HEK293 (cell line): ENCODE data around the gene PRTN3.

ENCODE experiments used
- CTCF ChIA-PET: fragments of 350-600 bp; formaldehyde crosslinking; extraction: SDS; loops from one replicate; lab custom pipeline; 2021; ENCODE audit warnings: antibody characterized with exemption; lab: Yijun Ruan, JAX
- POLR2A ChIA-PET: fragments of 300-600 bp; formaldehyde crosslinking; extraction: SDS; loops from one replicate; lab custom pipeline; 2020; ENCODE audit warnings: antibody characterized with exemption, inconsistent platforms; lab: Yijun Ruan, JAX
- H3K27ac ChIP-seq: fragments of 200-500 bp; sonication (Bioruptor generic); 2 replicates; pipeline ENCODE4 v1.5.1; 2014; ENCODE audit warnings: low read depth, low read length, control low read depth, inconsistent platforms; ENCODE audit errors: extremely low read depth
- H3K36me3 ChIP-seq, 2 experiments: fragments of 200-500 bp in 1 of 2; sonication (Bioruptor generic) in 1 of 2; 1 replicate in 1 of 2; 2 replicates in 1 of 2; pipeline ENCODE4 v1.5.1; 2014 to 2017; ENCODE audit warnings: inconsistent platforms in 2 of 2, low read length in 2 of 2; ENCODE audit not compliant: control insufficient read depth in 2 of 2, insufficient read depth in 1 of 2
- H3K4me1 ChIP-seq: fragments of 200-500 bp; sonication (Bioruptor generic); 2 replicates; pipeline ENCODE4 v1.5.1; 2014; ENCODE audit warnings: mild to moderate bottlenecking, low read length, inconsistent platforms; ENCODE audit not compliant: control insufficient read depth, insufficient read depth
- H3K4me3 ChIP-seq: 2 replicates; pipeline ENCODE4 v1.5.1; 2011; ENCODE audit warnings: low read depth, mild to moderate bottlenecking, control low read depth, low read length, moderate library complexity
- H3K9me3 ChIP-seq: fragments of 200-500 bp; sonication (Bioruptor generic); 2 replicates; pipeline ENCODE4 v1.5.1; 2014; ENCODE audit warnings: low read depth, low read length, inconsistent platforms; ENCODE audit not compliant: control insufficient read depth, insufficient read depth
- GLIS1 ChIP-seq: fragments of 450-650 bp; formaldehyde crosslinking; IDR thresholded peaks from 2 replicates; pipeline ENCODE4 v1.5.1; 2016; ENCODE audit warnings: missing biosample characterization, missing genetic modification characterization
- GLIS2 ChIP-seq: fragments of 450-650 bp; formaldehyde crosslinking; IDR thresholded peaks from 2 replicates; pipeline ENCODE4 v1.5.1; 2016; ENCODE audit warnings: missing biosample characterization, missing genetic modification characterization
- HOXC10 ChIP-seq: sonication (generic); formaldehyde crosslinking; IDR thresholded peaks from 2 replicates; pipeline ENCODE4 v1.8.1; 2023; ENCODE audit warnings: mild to moderate bottlenecking, missing genetic modification reagents
- KLF8 ChIP-seq: fragments of 450-650 bp; formaldehyde crosslinking; IDR thresholded peaks from 2 replicates; pipeline ENCODE4 v1.5.1; 2016; ENCODE audit warnings: missing biosample characterization, missing genetic modification characterization
- ZFHX2 ChIP-seq: fragments of 450-650 bp; formaldehyde crosslinking; conservative IDR thresholded peaks from 2 replicates; pipeline ENCODE4 v1.5.1; 2016; ENCODE audit warnings: missing biosample characterization, missing genetic modification characterization
- ZFP37 ChIP-seq: fragments of 450-650 bp; formaldehyde crosslinking; IDR thresholded peaks from 2 replicates; pipeline ENCODE4 v1.5.1; 2016; ENCODE audit warnings: missing biosample characterization, missing genetic modification characterization
- ZNF24 ChIP-seq: fragments of 450-650 bp; formaldehyde crosslinking; IDR thresholded peaks from 2 replicates; pipeline ENCODE4 v1.5.1; 2016; ENCODE audit warnings: missing biosample characterization, missing genetic modification characterization
- ZNF341 ChIP-seq: fragments of 450-650 bp; formaldehyde crosslinking; IDR thresholded peaks from 2 replicates; pipeline ENCODE4; 2016; ENCODE audit warnings: low read depth, missing biosample characterization, missing genetic modification characterization
- ZNF513 ChIP-seq: fragments of 450-650 bp; IDR thresholded peaks from 2 replicates; pipeline ENCODE4 v1.5.1; 2018; ENCODE audit warnings: missing biosample characterization, missing genetic modification characterization
- TF ChIP-seq, protein P1 (sequence below): fragments of 450-650 bp; formaldehyde crosslinking; IDR thresholded peaks from 2 replicates; pipeline ENCODE4 v1.5.1; 2016; ENCODE audit warnings: missing biosample characterization, missing genetic modification characterization
- TF ChIP-seq, protein P2 (sequence below): fragments of 450-650 bp; formaldehyde crosslinking; IDR thresholded peaks from 2 replicates; pipeline ENCODE4 v1.5.0; 2017; ENCODE audit warnings: missing biosample characterization, missing genetic modification characterization, borderline replicate concordance
- TF ChIP-seq, protein P3 (sequence below): fragments of 450-650 bp; formaldehyde crosslinking; IDR thresholded peaks from 2 replicates; pipeline ENCODE4 v1.5.1; 2016; ENCODE audit warnings: missing biosample characterization, missing genetic modification characterization, borderline replicate concordance

The PRTN3 gene

DNA sequence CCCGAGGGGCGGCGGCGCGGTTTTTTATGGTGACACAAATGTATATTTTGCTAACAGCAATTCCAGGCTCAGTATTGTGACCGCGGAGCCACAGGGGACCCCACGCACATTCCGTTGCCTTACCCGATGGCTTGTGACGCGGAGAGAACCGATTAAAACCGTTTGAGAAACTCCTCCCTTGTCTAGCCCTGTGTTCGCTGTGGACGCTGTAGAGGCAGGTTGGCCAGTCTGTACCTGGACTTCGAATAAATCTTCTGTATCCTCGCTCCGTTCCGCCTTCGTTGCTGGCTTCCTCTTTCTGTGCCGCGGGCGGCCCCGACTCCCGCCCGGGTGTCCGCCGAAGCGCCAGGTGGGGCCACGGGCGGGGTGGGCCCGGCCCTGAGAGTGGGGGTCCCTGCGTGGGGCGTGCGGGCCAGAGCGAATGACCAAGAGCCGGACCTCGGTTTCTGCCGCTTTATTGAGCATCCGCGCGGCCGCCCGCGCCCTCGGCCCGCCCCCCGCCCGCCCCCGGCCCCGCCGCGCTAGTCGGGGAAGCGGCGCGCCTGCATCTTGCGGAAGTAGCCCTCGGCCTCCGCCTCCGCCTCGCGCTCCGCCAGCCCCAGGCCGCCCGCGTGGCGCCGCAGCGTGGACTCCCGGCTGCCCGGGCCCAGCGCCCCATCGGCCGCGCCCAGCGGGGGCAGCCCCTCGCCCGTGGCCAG is 28.6 kb upstream of the PRTN3 start:
- ChIA-PET POLR2A (no interaction called here), CTCF (interaction anchor here (0.6 kb wide), 1 partner anchor 41 kb away, joined by 3 read pairs; no protein-coding TSS in a partner anchor)
- TF ChIP-seq ZFHX2 (no peak), KLF8 (peak; percentile 38; the same call in 1 of the 2 replicates), GLIS1 (tag by site-specific recombination) (no peak), GLIS2 (tag by site-specific recombination) (no peak), ZNF341 (no peak)
- TF ChIP-seq, protein P1, sequence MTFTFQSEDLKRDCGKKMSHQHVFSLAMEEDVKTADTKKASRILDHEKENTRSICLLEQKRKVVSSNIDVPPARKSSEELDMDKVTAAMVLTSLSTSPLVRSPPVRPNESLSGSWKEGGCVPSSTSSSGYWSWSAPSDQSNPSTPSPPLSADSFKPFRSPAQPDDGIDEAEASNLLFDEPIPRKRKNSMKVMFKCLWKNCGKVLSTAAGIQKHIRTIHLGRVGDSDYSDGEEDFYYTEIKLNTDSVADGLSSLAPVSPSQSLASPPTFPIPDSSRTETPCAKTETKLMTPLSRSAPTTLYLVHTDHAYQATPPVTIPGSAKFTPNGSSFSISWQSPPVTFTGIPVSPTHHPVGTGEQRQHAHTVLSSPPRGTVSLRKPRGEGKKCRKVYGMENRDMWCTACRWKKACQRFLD (tag by site-specific recombination), result no peak
- no peak overlapping the region for H3K4me3 ChIP-seq
- H3K4me1 ChIP-seq, result no peaks in the 10 kb centered on the region
- H3K36me3 ChIP-seq, result peaks cover 33 to 60% of the 10 kb centered on the region in 2 experiments; a peak in 2 of 3 replicates
- no peaks in the 10 kb centered on the region for H3K9me3 ChIP-seq
- H3K27ac ChIP-seq, result no peak overlapping the region

- CTCF ChIA-PET, result interaction anchor here (0.6 kb wide), 1 partner anchor 42 kb away, joined by 3 read pairs; no protein-coding TSS in a partner anchor
- Histone ChIP-seq H3K9me3 (no peaks in the 10 kb centered on the region), H3K27ac (no peak overlapping the region), H3K4me3 (no peak overlapping the region), H3K4me1 (no peaks in the 10 kb centered on the region), H3K36me3 (peaks cover 27 to 54% of the 10 kb centered on the region in 2 experiments; a peak in 2 of 3 replicates)
- TF ChIP-seq, protein P2, sequence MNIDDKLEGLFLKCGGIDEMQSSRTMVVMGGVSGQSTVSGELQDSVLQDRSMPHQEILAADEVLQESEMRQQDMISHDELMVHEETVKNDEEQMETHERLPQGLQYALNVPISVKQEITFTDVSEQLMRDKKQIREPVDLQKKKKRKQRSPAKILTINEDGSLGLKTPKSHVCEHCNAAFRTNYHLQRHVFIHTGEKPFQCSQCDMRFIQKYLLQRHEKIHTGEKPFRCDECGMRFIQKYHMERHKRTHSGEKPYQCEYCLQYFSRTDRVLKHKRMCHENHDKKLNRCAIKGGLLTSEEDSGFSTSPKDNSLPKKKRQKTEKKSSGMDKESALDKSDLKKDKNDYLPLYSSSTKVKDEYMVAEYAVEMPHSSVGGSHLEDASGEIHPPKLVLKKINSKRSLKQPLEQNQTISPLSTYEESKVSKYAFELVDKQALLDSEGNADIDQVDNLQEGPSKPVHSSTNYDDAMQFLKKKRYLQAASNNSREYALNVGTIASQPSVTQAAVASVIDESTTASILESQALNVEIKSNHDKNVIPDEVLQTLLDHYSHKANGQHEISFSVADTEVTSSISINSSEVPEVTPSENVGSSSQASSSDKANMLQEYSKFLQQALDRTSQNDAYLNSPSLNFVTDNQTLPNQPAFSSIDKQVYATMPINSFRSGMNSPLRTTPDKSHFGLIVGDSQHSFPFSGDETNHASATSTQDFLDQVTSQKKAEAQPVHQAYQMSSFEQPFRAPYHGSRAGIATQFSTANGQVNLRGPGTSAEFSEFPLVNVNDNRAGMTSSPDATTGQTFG (tag by site-specific recombination), result no peak
- TF ChIP-seq ZFP37 (no peak), HOXC10 (CRISPR knock-in tag) (0 out of 2 replicates have a peak, but pooled peaks have one; percentile 27)
- TF ChIP-seq, protein P3, sequence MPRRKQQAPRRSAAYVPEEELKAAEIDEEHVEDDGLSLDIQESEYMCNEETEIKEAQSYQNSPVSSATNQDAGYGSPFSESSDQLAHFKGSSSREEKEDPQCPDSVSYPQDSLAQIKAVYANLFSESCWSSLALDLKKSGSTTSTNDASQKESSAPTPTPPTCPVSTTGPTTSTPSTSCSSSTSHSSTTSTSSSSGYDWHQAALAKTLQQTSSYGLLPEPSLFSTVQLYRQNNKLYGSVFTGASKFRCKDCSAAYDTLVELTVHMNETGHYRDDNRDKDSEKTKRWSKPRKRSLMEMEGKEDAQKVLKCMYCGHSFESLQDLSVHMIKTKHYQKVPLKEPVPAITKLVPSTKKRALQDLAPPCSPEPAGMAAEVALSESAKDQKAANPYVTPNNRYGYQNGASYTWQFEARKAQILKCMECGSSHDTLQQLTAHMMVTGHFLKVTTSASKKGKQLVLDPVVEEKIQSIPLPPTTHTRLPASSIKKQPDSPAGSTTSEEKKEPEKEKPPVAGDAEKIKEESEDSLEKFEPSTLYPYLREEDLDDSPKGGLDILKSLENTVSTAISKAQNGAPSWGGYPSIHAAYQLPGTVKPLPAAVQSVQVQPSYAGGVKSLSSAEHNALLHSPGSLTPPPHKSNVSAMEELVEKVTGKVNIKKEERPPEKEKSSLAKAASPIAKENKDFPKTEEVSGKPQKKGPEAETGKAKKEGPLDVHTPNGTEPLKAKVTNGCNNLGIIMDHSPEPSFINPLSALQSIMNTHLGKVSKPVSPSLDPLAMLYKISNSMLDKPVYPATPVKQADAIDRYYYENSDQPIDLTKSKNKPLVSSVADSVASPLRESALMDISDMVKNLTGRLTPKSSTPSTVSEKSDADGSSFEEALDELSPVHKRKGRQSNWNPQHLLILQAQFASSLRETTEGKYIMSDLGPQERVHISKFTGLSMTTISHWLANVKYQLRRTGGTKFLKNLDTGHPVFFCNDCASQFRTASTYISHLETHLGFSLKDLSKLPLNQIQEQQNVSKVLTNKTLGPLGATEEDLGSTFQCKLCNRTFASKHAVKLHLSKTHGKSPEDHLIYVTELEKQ, result no peak
- POLR2A ChIA-PET, result interaction anchor here (0.5 to 1.0 kb wide), 2 partner anchors 10 to 35 kb away, joined by 3 to 6 read pairs; no protein-coding TSS in a partner anchor
Observed at GRCh38 chr19:812747-813218, 28.0 kb upstream of the PRTN3 start.

DNA sequence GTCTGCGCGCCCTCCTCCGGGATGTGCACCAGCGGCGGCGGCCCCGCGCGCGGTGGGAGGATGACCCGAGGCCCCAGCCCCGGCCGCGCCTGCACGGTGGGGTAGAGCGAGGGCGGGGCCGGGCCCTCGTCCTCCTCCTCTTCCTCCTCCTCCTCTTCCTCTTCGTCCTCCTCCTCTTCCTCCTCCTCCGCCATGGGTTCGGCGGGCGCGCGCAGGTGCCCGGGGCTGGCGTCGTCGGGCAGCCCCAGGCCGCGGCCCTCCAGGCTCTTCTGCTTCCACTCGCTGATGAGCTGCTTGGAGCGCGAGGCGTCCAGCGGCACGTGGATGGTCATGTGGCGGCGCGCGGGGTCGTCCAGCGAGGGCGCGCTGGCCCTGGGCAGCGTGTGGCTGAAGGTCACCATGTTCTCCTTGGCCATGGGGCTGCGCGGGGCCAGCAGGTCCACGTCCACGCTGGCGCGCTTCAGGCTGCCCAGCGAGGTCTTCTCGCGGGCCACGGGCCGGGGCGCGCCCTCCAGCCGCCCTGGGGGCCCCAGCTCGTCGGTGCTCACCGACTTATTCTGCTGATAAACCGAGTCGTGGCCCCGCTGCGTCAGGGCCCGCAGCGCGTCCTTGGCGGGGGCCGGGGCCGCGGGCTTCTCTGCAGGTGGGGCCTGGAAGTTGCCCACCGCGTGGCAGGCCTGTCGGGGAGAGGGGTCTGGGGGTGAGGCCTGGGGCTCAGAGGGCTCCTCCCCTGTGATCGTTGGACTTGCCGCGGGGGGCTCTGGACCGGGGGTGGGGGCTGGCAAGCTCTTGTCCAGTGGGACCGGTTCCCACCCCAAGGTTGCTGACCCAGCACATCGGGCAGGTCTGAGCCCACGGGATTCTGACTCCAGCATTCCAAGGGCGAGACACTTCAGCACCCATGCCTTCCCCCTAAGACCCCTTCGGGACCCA is 27.3 kb upstream of the PRTN3 start:
- H3K27ac ChIP-seq, result no peak overlapping the region
- H3K4me1 ChIP-seq, result no peaks in the 10 kb centered on the region
- POLR2A ChIA-PET, result interaction anchor here (0.5 to 1.0 kb wide), 2 partner anchors 11 to 35 kb away, joined by 3 to 6 read pairs; no protein-coding TSS in a partner anchor
- H3K36me3 ChIP-seq, result peaks cover 24 to 48% of the 10 kb centered on the region in 2 experiments; a peak in 2 of 3 replicates
- CTCF ChIA-PET, result interaction anchor here (1.4 kb wide), 1 partner anchor 12 kb away, joined by 3 read pairs; no protein-coding TSS in a partner anchor
- TF ChIP-seq ZNF513 (tag by site-specific recombination) (peak; percentile 95), ZNF24 (no peak)
- no peak overlapping the region for H3K4me3 ChIP-seq
- H3K9me3 ChIP-seq, result no peaks in the 10 kb centered on the region
